GM15510 (cell line): ENCODE results near the gene EFCC1.

Experiments used
- POLR2A ChIP-seq: IDR thresholded peaks from 3 replicates; pipeline ENCODE4 v1.6.1; 2011; ENCODE audit warnings: borderline replicate concordance; ENCODE audit not compliant: insufficient read length; ENCODE audit errors: extremely low read depth

Gene EFCC1

DNA sequence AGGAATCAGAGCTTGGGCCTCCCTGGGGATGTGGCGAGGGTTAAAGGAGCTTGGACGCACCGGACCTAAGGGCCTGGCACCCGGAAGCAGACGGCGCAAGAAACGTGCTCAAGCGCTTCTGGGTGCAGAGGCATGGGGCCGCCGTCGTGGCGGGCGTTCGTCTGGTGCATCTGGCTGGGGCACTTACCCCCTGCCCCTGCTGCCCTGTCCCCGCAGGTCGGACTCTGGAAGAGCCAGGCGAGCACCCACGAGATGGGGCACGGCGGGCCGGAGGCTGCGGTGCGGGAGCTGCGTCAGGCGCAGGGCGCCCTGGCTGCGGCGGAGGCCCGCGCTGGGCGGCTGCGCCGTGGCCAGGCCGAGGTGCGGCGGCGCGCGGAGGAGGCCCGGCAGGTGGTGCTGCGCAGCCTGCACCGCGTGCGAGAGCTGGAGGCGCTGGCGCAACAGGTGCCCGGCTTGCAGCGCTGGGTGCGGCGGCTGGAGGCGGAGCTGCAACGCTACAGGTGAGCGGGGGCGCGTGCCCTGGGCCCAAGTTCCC is 2.5 kb downstream of the EFCC1 start:
- TF ChIP-seq POLR2A = no peak

GRCh38 chr3:129004639-129005295 is 3.7 kb downstream of the EFCC1 start:
- no peak for TF ChIP-seq POLR2A

DNA sequence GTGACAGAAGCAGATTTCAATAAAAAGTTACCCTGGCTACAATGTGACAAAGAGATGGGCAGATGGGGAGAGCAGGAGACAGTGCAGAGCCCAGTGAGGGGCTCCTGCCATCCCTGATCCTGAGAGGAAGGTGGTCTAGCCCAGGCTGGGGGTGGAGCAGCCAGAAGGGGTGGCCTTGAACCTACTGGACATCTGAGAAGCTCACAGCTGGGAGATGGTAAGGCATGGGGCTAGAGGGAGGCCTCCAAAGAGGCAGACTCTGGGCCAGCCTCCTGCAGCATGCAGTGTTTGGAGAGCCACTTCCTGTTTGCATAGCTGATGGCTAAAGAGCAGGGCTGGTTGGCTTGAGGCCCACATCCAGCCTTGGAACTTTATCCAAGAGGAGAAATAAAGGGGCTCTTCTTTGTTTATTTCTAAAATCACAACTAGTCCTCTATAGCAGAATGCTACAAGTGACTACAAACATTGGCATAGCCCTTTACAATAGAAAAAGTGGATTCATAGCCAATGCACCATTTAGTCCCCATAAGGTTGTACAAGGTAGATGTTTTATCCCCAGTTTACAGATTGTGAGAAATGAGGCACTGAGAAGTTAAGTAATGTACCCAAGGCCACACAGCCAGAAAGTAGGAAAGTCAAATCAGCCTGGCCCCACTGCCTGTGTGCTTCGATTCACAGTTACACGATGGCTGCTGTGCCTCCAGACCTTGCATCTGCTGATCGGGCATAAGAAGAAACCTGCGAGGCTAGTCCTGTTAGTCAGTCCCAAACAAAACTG is 4.6 kb downstream of the EFCC1 start:
- TF ChIP-seq POLR2A = no peak

DNA sequence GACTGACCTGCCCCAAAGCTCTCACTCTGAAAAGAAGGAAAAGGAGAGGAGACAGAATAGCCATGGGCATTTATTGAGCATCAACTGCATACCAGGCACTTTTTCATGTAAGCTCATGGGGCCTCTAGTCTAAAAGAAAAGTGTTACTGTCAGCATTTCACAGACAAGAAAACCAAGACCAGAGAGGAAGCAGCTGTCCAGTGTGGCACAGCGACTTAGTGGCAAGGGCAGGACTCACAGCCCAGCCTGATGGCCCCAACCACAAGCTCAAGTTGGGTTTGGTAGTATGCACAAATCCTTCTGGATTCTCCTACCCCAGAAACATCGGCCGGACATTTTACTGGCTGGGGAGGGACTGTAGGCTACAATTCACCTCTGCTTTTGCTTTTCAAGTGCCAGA is 5.8 kb downstream of the EFCC1 start:
- TF ChIP-seq POLR2A = no peak

- no peak for TF ChIP-seq POLR2A
These were observed 6.7 kb downstream of the EFCC1 start for GRCh38 chr3:129007792-129008191.

DNA sequence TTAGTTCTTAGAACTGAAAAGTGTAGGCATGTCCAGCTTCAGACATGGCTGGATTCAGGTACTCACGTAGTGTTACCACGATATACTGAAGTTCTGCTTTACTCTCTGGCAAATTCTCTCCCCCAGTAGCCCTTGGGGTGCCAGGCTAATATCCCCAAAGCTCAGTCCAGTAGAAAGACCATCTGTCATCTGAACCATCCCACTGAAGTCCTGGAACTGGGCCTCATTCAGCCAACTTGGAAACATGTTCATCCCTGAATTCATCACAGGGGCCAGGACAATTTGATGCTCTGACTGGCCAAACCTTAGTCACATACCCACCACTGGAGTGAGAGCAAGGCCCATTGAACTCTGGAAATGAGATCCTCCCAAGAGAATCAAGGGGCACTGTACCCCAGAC is 8.2 kb downstream of the EFCC1 start:
- no peak for TF ChIP-seq POLR2A

DNA sequence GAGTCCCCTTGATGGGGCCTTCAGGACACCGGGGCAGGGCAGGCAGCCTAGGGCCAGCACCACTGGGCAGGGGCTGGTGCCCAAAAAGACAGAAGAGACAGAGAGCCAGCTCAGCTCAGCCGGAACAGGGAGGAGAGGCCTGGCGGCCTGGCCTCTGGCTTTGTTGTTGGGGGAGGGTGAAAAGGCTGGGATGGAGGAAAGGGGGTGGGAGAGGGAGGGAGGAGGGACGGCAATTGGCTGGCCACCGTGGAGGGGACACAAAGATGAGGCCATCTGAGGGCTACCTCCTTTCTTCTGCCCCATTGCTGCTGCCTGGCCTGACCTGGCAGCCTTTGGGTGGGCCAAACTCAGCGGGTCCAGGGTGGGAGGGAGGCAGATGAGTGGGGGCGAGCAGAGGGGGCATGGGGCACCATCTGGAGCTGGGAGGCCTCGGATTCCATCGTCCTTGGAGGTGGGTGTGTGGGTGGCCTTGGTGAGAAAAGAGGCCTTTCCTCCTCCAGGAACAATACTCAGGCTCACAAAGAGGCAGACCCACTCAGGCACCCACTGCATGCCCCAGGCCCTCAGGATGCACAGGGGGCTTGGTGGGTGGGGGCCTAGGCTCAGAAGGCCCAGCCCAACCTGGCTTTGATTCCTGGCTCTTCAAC is 9.3 kb downstream of the EFCC1 start:
- no peak for TF ChIP-seq POLR2A

DNA sequence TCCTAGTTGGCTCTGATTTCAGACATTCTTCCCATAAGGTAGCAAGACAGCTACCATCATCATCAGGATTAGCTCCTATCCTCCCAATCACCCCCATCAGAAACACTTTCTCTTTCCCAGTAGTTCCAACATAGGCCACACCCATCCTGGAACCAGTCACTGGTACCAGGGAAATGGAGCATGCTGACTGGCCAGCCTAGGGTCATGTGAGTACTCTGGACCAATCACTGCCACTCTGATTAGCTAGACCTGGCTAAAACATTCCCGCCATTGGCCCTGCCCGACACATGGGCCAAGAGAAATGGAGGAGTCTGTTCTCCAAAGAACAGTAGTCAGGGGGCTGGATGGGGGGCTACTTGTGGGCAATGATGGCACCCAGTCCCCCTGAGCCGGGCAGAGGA is 12.4 kb downstream of the EFCC1 start:
- no peak for TF ChIP-seq POLR2A

DNA sequence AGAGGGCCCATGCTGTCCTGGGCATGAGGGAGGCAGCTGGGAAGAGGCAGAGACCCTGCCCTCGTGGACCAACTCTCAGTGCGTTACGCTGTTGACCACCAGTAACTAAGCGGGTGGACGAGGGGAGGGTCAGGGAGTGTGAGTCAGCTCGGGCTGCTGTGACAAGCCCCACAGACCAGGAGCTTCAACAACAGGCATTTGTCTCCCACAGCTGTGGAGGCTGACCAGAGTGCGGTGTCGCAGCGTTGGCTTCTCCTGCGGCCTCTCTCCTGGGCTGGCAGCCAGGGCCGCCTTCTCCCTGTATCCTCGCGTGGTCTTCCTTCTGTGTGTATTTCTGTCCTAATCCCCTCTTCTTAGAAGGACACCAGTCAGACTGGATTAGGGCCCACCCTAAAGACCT is 13.0 kb downstream of the EFCC1 start:
- no peak for TF ChIP-seq POLR2A

- TF ChIP-seq POLR2A = no peak
These were observed 13.8 kb downstream of the EFCC1 start for GRCh38 chr3:129014793-129015345.

GRCh38 chr3:129015388-129016105 is 14.4 kb downstream of the EFCC1 start:
- no peak for TF ChIP-seq POLR2A

DNA sequence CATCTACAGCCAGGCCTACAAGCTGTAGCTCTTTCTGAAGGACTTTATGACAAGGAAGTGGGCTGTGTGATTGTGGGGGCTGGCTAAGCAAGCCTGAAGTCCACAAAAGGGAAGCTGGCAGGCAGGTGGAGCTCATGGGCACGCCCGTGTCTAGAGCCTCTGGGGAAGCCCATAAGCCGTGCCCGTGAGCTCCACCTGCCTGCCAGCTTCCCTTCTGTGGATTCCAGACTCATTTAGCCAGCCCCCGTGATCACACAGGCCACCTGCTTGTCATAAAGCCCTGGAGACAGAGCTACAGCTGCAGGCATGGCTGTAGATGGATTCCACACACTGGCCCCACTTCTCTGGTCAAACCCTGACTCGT is 15.2 kb downstream of the EFCC1 start:
- no peak for TF ChIP-seq POLR2A

DNA sequence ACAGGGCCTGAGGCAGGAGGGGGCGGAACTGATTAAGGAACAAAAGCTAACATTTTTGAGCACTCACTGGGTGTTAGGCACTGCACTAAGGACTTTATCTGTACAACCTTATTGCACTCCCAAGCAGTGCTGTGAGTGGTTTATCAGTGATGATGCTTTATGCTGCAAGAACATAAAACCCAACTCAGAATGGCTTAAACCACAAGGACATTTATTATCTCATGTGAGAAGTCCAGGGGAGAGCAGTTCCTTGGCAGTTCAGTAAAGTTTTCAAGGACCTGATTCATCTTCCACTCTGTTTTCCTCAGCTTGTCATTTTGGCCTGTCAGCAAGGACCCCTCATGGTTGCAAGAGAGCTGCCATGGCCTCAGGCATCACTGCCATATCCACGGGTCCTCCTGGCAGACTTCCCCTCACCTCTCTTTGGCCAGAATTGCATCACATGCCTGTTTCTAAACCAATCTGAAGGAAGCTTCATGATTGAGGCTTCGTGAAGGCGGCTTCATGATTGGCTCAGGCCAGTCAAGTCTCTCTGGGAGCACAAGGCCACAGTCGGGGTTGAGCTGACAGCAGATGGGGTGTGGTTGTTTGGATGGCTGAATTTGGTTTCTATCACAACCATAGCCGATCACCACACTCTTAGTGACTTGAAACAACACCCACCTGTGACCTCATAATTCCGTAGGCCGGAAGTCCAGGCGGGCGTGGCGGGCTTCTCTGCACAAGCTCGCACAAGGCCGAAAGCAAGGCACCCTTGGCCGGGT is 15.8 kb downstream of the EFCC1 start:
- TF ChIP-seq POLR2A = peak; percentile 25

DNA sequence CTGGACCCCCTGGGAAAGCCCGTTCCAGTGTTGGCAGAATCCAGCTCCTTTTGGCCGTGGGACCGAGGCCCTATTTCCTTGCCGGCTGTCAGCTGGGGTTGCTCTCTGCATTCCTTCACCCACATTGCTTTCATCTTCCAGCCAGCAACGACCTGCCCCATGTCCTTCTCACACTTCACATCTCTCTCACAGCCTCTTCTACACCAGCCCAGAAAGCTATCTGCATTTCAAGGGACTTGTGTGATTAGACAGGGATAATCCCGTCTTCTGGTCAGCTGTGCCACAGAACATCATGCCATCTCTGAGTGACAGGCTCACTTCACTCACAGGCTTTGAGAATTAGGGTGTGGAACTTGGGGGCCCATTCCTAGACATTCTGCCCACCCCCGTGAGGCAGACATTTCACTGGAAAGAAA is 16.4 kb downstream of the EFCC1 start:
- no peak for TF ChIP-seq POLR2A
